EH (cell line): ENCODE results near the gene DOK7.

Experiments used
- DNase-seq: peaks from one replicate; pipeline ENCODE4 v3.0.0-alpha.2; 2015; ENCODE audit warnings: low read depth

DOK7 gene

DNA sequence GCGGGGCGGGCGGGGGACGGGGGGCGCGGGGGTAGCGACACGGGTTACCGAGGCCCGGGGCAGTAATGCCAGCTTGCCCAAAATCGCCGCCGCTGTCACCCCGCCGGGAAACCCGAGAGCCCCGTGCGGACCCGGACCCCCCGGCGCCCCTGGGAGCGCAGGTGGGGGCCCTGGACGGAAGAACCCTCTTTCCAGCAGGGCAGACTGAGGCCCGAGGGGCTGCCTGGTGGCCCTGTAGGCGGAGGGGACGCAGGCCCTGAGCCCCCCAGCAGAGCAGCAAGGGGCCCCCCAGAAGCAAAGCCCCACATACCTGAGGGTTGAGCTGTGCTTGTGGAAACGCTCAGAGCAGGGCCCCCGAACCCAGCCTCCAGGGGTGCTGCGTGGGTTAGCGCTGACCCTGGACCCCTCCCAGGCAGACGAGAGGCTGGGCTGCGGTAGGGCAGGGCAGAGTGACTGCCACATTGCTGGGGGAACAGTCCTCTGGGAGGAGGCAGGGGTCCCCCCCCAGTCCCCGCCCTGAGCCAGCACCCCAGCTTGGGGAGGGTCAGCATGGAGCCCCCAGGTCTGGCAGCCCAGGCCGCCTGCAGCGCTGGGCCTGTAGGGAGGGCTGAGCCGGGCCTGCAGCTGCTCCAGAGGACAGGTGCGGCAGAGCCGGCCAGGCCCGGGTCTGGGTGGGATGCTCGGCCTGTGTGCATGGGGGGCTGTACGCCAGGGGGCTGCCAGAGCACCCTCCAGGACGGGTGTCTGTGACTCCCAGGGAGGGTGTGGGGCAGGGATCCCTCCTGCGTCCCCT, 646 bp downstream of the DOK7 start:
- no peak for DNase-seq

DNA sequence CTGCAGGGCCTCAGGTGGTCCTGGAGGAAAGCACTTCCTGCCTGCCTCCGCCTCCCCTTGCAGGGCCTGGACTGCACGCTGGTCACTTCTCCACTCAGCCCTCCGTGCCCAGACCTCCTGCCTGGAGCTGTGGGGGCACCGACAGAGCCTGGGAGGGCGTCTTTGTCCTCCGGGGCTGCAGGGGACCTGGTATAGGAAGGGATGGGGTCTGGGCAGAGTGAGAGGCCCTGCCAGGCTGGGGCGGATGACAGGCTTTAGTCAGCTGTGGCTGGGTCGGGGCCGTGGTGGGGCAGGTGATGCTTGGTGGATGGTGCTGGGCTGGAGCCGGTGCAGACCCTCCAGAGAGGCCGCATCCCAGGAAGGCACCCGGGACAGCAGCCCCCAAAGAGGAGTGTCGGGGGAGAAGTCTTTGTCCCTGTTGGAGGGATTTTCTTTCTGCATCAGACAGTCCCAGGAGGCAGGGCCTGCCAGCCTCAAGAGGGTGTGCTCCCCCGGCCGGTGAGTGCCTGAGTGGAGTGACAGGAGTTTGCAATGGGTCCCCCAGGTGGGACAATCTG, 1.3 kb downstream of the DOK7 start:
- no peak for DNase-seq

DNA sequence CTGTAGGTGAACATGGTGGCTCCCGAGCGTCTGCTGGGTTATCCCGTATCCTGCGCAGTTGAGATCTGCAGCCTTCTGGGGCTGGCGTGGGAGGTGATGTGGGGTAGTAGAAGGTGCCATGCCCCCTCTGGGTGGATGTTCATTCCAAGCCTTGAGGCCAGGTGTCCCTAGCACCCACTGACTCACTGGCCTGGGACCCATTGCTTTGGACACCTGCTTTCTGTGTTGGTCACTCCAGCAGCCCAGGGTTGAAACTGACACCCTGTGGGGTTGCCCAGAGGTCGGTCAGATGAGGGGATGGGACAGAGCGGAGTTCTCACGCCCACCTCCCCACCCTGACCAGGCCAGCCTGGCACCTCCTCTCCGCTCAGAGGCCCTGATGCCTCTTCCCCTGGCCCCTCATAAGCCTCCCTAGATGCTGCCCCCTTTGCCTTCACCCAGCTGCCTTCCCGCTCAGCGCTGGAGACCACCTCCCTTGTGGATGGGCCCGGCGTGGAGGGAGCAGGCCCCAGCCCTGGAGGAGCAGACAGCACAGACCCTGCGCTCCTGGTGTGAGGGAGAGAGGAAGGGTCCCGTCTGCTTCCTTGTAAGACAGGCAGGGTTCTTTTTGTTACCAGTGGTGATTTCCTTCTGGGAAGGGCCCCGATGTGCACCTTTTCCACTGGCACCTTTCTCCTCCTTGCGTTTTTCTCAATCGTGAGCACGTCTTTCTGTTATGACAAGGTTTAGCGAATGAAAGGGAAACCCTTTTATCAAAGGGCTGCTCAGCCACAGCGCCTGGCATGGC, 2.0 kb downstream of the DOK7 start:
- DNase-seq: no peak

DNA sequence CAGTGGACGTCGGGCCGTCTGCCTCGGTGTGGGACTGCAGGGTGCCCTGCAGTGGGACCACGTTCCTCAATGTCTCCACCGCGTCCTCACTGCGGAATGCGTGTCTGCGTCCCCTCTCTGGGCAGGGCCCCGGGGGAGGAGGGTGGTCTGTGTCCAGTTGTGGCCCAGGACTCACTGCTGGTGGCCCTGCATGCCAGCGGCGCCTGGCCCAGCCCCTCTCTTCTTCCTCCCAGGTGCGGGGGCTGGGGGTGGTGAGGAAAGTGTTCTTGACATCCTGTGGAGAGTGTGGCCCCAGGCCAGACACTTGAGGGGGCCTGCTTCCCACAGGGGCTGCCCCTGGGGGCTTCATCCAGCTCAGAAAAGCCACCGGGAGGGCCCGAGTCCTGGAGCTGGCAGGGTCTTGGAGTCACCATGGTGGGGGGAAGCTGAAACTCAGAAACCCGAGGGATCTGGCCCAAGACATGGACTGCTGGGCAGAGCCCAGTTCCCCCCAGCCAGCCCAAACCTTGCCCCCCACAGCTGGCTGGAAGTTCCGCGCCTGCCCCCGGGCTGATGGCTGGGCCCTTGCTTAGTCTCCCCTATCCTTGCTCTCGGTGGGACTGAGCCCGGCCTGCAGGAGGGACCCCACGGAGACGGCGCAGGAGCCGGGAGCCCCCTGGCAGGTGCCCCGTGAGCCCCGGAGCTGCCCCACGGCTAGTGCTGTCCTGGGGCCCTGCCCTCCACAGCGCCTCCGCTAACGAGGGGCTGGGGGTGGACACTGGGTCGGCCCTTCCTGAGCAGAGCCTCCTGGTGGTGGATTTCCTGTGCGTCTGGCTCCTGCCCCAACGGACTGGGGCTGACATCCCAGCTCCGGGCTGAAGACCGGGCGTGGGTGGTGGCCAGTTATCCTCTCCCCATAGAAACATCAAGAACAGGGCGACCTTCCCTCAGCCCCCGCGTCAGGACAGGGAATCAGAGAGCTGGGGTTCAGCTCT, 2.9 kb downstream of the DOK7 start:
- no peak for DNase-seq

DNA sequence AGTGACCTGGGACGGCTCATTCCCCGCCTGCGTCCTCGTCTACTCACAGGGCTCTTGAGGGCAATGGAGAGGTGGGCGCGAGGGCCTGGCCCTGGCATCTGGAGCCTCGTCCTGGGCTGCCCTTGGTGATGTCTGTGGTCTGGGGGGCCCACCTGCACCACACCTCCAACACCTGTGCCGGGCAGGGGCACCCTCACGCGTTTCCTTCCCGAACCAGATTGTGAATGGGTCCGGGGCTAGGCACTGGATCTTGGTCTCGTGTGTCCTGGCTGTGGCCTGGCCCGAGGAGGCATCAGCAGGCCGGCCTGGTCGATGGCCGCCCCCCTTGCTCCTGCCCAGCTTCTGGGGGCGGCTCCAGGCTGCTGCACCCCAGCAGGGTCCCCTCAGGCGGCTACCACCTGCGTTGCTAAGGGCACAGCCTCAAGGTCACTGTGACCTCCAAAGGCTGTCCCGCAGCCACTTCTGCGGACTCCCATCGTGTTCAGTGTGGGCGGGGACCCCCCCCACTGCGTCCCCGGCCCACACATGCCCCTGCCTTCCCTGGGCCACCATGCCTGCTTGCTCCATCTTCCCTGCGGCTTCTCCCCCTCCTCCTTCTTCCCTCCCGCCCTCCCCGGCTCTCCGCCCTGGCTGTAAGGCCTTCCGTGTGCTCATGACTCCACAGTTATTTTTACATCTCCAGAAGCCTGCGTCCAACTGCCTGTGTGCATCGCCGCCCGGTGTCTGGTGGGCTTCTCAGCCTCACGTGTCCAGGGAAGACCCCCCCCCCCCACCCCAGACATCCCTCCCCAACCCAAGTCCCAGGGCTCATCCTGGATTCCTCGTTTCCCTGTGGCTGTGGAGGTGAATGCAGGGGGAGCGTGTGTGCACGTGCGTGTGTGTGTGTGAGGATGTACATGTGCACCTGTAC, 3.8 kb downstream of the DOK7 start:
- DNase-seq: no peak

DNA sequence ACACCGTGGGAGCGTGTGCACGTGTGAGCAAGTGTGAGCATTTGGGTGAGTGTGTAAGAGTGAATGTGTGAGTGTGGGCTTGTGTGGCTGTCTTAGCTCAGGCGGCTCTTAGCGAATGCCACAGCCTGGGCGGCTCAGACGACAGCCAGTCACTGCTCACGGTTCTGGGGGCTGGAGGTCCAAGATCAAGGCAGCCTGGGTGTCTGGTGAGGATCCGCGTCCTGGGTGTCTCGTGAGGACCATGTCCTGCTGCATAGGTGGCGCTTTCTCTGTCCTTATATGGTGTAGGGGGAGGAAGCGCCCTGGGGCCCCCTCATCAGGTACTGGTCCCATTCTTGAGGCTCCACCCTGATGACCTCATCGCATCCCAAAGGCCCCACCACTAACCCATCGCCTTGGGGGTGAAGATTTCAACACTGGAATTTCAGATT, 4.5 kb downstream of the DOK7 start:
- no peak for DNase-seq

DNA sequence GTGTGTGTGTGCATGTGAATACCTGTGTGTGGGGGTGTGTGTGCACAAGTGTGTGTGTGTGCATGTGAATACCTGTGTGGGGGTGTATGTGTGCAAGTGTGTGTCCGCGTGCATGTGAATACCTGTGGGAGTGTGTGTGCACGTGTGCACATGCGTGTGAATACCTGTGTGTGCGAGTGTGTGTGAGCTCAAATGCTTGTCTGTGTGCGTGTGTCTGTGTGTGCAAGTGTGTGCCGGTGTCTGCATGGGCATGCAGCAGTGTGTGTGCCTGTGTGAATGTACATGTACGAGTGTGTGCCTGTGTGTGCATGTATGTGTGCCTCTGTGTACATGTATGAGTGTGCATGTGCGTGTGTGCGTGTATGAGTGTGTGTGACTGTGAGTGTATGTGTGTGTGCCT, 5.0 kb downstream of the DOK7 start:
- DNase-seq: no peak

DNA sequence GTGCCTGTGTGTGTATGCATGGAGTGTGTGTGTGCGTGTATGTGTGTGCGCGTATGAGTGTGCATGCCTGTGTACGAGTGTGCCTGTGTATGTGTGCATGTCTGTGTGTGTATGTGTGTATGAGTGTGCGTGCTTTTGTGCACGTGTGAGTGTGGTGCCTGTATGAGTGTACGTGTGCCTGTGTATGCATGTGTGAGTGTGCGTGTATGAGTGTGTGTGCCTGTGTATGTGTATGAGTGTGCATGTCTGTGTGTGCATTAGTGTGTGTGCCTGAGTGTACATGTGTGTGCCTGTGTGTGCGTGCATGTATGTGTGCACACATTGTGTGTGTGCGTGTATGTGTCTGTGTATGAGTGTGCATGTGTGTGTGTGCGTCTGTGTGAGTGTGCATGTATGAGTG, 5.7 kb downstream of the DOK7 start:
- no peak for DNase-seq

DNA sequence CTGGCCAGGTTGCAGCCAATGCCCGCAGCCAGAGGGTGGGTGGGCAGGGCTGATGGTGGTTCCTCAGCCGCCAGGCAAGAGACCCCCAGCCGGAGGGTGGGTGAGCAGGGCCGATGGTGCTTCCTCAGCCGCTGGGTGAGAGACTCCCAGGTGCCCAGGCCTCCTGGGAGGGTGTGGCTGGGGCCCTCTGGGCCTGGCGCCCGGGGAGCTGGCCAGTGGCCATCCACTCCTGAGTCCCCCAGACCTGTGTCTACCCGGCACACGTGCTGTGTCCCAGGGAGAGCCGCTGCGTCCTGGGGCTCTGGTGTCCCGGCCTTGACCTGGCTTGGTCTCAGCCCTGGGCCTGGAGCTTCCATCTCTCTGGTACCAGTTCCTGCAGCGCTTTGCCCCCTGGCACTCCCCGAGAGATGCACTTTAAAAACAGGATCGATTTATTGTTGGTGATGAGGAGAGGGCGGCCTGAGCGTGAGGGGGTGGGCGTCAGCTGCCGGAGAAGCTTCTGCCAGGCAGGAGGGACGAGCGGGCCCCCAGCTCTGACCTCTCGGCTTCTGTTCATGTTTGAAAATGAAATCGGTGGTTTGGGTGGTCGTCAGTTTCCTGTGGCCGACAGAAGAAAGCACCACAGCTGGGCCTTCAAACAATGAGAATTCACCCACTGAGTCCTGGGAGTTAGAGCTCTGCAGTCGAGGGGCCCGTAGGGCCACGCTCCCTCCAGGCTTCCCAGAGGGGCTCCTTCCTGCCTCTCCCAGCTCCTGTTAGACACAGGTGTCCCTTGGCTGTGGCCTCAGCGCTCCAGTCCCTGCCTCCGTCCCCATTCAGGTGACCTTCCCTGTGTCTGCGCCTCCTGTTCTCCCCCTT, 6.5 kb downstream of the DOK7 start:
- DNase-seq: no peak

DNA sequence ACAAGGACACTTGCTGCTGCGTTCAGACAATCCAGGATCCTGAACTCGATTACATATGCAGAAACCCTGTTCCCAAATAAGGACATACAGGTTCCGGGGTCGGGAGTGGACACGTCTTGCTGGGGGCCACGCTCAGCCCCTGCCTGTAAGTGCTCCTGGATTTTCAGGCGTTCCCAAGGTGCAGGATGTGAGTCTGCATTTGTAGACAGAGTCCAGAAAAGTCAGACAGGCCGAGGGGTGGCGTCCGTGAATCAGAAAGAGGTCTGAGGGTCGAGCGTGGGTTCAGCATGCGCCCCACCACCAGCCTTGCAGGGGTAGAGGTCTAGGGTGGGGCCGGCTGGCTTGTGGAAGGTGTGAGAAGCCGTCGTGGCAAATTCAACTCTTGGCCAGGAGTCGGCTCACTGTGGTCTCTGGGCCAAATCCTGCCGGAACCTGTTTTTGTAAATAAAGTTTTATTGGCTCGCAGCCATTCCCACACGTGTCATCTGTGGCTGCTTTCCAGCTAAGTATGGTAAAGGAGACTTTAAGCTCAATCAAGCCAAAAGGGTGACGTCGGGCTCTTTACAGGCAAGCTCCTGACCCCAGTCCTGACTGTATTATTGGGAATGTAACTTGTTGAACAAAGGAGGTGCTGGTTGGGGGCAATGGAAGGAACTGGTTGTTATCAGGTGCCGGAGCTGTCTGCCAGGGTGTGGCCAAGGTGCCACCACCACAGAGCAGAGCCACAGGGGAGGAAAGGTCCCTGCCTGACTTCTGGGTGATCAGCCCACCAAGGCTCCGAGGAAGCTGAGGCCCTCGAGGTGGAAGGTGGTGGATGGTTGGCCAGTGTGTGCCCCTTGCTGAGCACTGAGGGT, 7.4 kb downstream of the DOK7 start:
- no peak for DNase-seq

DNA sequence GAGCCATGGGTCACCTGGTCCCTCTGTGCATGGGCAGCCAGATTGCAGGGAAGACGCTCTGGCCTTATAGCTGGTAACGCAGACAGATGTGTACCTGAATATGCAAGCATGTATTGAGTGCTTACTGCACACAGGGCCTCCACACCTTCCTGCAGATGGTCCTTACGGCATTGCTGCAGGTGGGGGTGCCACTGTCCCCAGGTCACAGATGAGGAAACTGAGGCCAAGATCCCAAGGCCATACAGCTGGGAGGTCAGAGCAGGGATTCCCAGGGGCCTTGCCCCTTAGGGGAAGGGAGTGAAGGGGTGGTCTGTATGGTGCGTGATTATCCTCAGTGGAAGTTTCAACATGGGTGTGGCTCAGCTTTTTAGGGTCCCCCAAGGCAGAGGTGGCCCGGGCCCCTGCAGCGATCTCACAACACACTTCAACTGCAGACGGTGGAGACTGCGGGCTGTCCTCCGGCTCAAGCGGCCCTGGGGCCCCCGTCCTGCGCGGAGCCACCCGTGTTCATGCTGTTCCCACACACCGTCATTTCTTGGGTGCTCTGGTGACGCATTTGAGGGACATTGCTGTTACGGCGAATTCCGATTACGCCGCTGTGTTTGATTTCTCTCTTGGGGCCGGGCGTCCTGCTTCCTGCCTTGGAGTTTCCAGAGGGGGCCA, 8.1 kb downstream of the DOK7 start:
- DNase-seq: no peak

DNA sequence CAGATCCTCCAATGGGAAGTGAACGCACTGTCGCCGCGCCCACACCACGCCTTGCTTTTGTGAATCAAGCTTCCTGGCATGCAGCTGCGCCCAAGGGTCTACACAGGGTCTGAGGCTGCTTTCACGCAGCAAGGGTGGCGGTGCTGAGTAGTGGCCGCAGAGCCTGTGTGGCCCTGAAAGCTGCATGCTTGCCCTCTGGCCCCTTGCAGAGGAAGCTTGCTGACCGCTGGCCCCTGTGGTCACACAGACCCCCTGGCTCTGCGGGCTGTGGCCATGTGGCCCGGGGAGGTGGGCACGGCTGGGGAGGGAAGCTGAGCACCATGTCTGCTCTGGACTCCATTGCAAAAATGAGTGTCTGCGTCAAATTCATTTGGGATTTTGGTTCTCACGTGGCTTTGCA, 8.8 kb downstream of the DOK7 start:
- DNase-seq: no peak

DNA sequence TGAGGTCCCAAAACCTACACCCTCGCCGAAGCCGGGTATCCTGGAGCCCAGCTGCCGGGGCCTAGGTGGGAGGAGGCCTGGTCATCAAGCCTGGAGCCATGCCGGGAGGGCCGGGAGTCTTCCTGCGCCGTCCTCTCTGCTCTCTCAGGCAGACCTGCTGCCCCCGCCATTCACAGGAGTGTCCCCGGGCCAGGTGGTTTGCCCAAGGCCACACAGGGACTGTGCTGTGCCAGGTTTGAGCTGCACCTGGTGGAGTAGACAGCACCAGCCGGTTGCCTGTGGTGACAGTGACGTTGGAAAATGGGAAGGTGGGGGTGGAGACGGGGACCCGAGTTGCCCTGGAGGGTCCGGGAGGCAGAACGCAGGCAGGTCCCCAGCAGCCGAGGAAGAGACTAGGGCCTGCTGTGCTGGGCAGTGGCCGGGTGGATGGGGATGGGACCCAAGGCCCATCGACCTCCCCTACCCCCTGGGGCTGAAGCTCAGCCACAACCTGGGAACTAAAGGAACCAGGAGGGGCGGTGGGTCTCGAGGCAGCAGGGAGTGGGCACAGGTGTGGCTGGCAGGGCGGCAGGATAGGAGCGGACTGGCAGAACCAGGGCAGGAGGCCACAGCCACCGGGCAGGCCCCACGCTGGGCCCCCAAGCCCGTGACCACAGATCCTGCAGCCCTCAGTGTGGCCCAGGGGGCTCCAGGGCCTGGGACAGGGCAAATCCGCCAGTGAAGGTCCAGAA, 9.5 kb downstream of the DOK7 start:
- no peak for DNase-seq

DNA sequence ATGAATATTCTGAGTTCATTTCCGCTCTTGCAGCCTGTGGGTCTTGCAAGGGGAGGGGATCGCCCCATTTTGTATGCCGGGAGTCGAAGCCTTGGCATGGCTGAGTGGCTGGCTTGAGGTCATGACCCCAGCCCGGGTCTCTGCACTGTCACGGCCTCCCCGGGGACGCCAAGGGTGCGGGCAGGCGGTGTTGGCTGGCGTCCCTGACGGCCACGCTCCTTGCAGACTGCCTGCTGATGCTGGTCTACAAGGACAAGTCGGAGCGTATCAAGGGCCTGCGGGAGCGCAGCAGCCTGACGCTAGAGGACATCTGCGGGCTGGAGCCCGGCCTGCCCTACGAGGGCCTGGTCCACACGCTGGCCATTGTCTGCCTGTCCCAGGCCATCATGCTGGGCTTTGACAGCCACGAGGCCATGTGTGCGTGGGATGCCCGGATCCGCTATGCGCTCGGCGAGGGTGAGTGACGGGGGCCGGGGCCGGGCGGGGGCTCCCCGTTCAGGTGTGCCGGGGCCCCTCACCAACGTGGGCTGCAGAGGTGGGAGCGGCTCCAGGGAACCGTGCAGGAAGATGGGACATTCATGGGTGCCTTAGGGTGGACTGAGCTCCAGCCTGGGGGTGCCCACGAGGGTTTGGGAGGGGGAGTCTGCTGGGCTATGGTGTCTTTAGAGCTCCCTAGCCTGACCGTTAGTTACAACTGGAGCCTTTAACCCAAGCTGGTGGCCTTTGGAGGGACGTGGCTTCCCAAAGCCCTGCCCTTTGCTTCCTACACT, 10.3 kb downstream of the DOK7 start:
- no peak for DNase-seq

DNA sequence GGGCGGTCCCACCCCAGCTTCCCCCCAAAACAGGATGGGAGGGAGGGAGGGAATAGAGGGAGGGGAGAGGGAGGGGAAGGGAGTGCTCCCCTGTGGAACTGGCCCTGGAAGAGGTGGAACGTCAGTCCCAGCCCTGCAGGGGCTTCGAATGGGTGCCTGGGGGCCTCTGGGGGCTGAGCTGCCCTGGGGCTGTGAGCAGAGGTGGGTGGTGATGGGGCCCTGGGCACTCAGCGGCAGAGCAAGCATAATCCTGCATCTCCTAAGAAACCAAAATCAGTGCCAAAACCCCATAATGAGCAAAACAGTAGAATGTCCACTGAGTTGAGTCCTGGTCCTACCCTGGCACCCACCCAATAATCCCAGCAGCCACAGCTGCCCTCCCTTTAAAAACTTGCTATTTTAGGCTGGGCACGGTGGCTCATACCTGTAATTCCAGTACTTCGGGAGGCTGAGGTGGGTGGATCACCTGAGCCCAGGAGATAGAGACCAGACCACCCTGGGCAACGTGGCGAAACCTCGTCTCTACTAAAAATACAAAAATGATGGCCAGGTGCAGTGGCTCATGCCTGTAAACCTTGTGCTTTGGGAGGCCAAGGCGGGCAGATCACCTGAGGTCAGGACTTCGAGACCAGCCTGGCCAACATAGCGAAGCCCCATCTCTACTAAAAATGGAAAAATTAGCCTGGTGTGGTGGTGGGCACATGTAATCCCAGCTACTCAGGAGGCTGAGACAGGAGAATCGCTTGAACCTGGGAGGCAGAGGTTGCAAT, 11.1 kb downstream of the DOK7 start:
- DNase-seq: no peak

DNA sequence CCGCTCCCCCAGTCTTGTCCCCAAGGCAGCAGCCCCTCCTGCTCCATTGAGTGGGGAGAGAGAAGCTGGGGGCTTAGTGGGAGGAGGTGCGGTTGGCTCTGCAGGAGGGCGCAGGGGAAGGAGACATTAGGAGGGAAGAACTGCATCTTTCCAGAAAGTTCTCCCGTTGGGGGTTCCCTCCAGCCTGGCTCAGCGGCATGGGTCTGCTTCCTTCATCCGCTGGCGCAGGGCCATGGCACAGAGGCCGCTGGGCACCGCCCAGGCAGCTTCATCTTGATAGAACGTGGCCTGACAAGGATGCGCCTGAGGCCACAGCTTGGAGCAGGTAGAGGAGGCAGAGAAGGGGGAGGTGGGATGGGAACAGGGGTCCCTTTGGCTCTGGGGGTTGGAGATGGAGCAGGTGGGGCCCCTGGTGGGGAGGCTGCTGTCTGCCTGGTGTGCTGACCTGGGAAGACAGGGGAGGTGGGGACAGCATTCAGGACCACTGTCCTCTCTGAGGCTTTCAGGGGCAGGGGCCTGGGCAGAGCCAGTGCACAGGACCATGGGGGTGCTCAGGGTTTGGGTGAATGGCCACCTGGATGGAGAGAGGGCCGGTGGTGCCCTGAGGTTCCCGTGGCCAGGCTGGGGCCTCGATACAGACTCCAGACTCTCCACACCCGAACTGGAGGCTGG, 12.1 kb downstream of the DOK7 start:
- DNase-seq: no peak
